GM21529 (cell line): ENCODE data around the gene CLINT1.
"Not testable (repeated sequence)": the region's sequence is repeated elsewhere in the genome, so short reads cannot be mapped to it uniquely, and the experiment has no call there.

ENCODE experiments used
- ATAC-seq: cut with Tn5 transposase; IDR thresholded peaks from one replicate; pipeline ENCODE4 v1.9.1; 2021; ENCODE audit not compliant: unreplicated experiment

Gene CLINT1

GRCh38 chr5:157862183-157862851 is 3.4 kb upstream of the CLINT1 start:
- no peak for ATAC-seq

- ATAC-seq: peak; percentile 73
These were observed 2.2 kb upstream of the CLINT1 start for GRCh38 chr5:157860898-157861890.

- no peak for ATAC-seq
These were observed 256 bp upstream of the CLINT1 start for GRCh38 chr5:157859227-157859575.

GRCh38 chr5:157857816-157858526 is 974 bp downstream of the CLINT1 start:
- no peak for ATAC-seq

- ATAC-seq: no peak
These were observed 3.4 kb downstream of the CLINT1 start for GRCh38 chr5:157855404-157855994.

- not testable (repeated sequence) for ATAC-seq
These were observed 5.6 kb downstream of the CLINT1 start for GRCh38 chr5:157853365-157853764.

- ATAC-seq: no peak
These were observed 12.9 kb downstream of the CLINT1 start for GRCh38 chr5:157845914-157846598.

- ATAC-seq: no peak
These were observed 16.2 kb downstream of the CLINT1 start for GRCh38 chr5:157842787-157843186.

GRCh38 chr5:157842185-157842584 is 16.8 kb downstream of the CLINT1 start:
- ATAC-seq: no peak

GRCh38 chr5:157839157-157839795 is 19.7 kb downstream of the CLINT1 start:
- ATAC-seq: no peak

- no peak for ATAC-seq
These were observed 22.7 kb downstream of the CLINT1 start for GRCh38 chr5:157836121-157836753.

GRCh38 chr5:157835041-157835440 is 23.9 kb downstream of the CLINT1 start:
- ATAC-seq: no peak

GRCh38 chr5:157828944-157829639 is 29.9 kb downstream of the CLINT1 start:
- no peak for ATAC-seq

- ATAC-seq: peak; percentile 56
These were observed 30.6 kb downstream of the CLINT1 start for GRCh38 chr5:157828105-157828943.

- ATAC-seq: no peak
These were observed 31.5 kb downstream of the CLINT1 start for GRCh38 chr5:157827423-157827822.

- no peak for ATAC-seq
These were observed 35.3 kb downstream of the CLINT1 start for GRCh38 chr5:157823655-157824054.

GRCh38 chr5:157821822-157822622 is 36.9 kb downstream of the CLINT1 start:
- no peak for ATAC-seq
